HG03378 (cell line): ENCODE results near the gene SMTN.

Source experiments
- ATAC-seq: cut with Tn5 transposase; IDR thresholded peaks from one replicate; pipeline ENCODE4 v1.9.1; 2021; ENCODE audit warnings: mild to moderate bottlenecking, moderate library complexity; ENCODE audit not compliant: unreplicated experiment

SMTN gene

GRCh38 chr22:31125521-31126117 lies 44.5 kb downstream of the SMTN start:
- ATAC-seq: no peak

GRCh38 chr22:31126128-31126868 lies 45.2 kb downstream of the SMTN start:
- no peak for ATAC-seq

GRCh38 chr22:31126869-31127175 lies 45.7 kb downstream of the SMTN start:
- ATAC-seq: no peak

- no peak for ATAC-seq
Observed at GRCh38 chr22:31127181-31127772, 46.2 kb downstream of the SMTN start.

- ATAC-seq: no peak
Observed at GRCh38 chr22:31128156-31128555, 47.0 kb downstream of the SMTN start.

GRCh38 chr22:31130873-31131272 lies 49.8 kb downstream of the SMTN start:
- ATAC-seq: no peak

- ATAC-seq: no peak
Observed at GRCh38 chr22:31133911-31134310, 52.8 kb downstream of the SMTN start.

- ATAC-seq: no peak
Observed at GRCh38 chr22:31134688-31135087, 53.6 kb downstream of the SMTN start.

- no peak for ATAC-seq
Observed at GRCh38 chr22:31135706-31136105, 54.6 kb downstream of the SMTN start.

- ATAC-seq: no peak
Observed at GRCh38 chr22:31136155-31136554, 55.0 kb downstream of the SMTN start.

- ATAC-seq: no peak
Observed at GRCh38 chr22:31136711-31137110, 55.6 kb downstream of the SMTN start.

- ATAC-seq: no peak
Observed at GRCh38 chr22:31137721-31138120, 56.6 kb downstream of the SMTN start.

- no peak for ATAC-seq
Observed at GRCh38 chr22:31138126-31138525, 57.0 kb downstream of the SMTN start.

GRCh38 chr22:31139066-31139465 lies 57.9 kb downstream of the SMTN start:
- ATAC-seq: no peak

- ATAC-seq: no peak
Observed at GRCh38 chr22:31139866-31140716, 59.0 kb downstream of the SMTN start, which contains the start of gene PLA2G3. Gene PLA2G3, minus strand, starts transcription at chr22:31140508. Its CDS starts 154 bp downstream, at chr22:31140354.

GRCh38 chr22:31140746-31141145 lies 59.6 kb downstream of the SMTN start:
- no peak for ATAC-seq

- no peak for ATAC-seq
Observed at GRCh38 chr22:31141551-31141950, 60.4 kb downstream of the SMTN start.

- ATAC-seq: no peak
Observed at GRCh38 chr22:31142285-31142684, 61.2 kb downstream of the SMTN start.

GRCh38 chr22:31143038-31143437 lies 61.9 kb downstream of the SMTN start:
- ATAC-seq: no peak

- ATAC-seq: no peak
Observed at GRCh38 chr22:31143537-31143936, 62.4 kb downstream of the SMTN start.

GRCh38 chr22:31144223-31144622 lies 63.1 kb downstream of the SMTN start:
- ATAC-seq: no peak
